Measurements from ENCODE around the gene SH3BGRL3.
"Not testable (repeated sequence)": the region's sequence is repeated elsewhere in the genome, so short reads cannot be mapped to it uniquely, and the experiment has no call there.

The SH3BGRL3 gene

GRCh38 chr1:26321315-26322041 is 41.6 kb downstream of the SH3BGRL3 start:
- Histone ChIP-seq H3K36me3 (ENCODE audit: control insufficient read depth, insufficient read depth, low read length) (peaks cover 21% of the 10 kb centered on the region), H3K27me3 (replicated peaks; ENCODE audit: control insufficient read depth, insufficient read depth, low read length) (no peaks in the 10 kb centered on the region), H3K4me3 (replicated peaks; ENCODE audit: low read depth, low read length) (no peak overlapping the region)
- DNase-seq (ENCODE audit: extremely low read depth, insufficient read length), result peak; percentile 74
- peak; percentile 89 for TF ChIP-seq CTCF (IDR thresholded peaks at IDR 0.05; ENCODE audit: insufficient read depth, low read length, poor library complexity, severe bottlenecking)

- Histone ChIP-seq H3K4me3 (replicated peaks; ENCODE audit: low read depth, low read length) (no peak overlapping the region), H3K27me3 (replicated peaks; ENCODE audit: control insufficient read depth, insufficient read depth, low read length) (no peaks in the 10 kb centered on the region), H3K36me3 (ENCODE audit: control insufficient read depth, insufficient read depth, low read length) (peaks cover 21% of the 10 kb centered on the region)
- no peak for DNase-seq (ENCODE audit: extremely low read depth, insufficient read length)
- TF ChIP-seq CTCF (IDR thresholded peaks at IDR 0.05; ENCODE audit: insufficient read depth, low read length, poor library complexity, severe bottlenecking), result no peak
These were observed 42.1 kb downstream of the SH3BGRL3 start for GRCh38 chr1:26322042-26322331.

GRCh38 chr1:26323382-26323781 is 43.5 kb downstream of the SH3BGRL3 start:
- Histone ChIP-seq H3K27me3 (replicated peaks; ENCODE audit: control insufficient read depth, insufficient read depth, low read length) (no peaks in the 10 kb centered on the region), H3K36me3 (ENCODE audit: control insufficient read depth, insufficient read depth, low read length) (peaks cover 21% of the 10 kb centered on the region), H3K4me3 (replicated peaks; ENCODE audit: low read depth, low read length) (no peak overlapping the region)
- no peak for DNase-seq (ENCODE audit: extremely low read depth, insufficient read length)
- TF ChIP-seq CTCF (IDR thresholded peaks at IDR 0.05; ENCODE audit: insufficient read depth, low read length, poor library complexity, severe bottlenecking), result no peak

GRCh38 chr1:26324550-26324949 is 44.7 kb downstream of the SH3BGRL3 start:
- DNase-seq (ENCODE audit: extremely low read depth, insufficient read length), result no peak
- Histone ChIP-seq H3K27me3 (replicated peaks; ENCODE audit: control insufficient read depth, insufficient read depth, low read length) (no peaks in the 10 kb centered on the region), H3K36me3 (ENCODE audit: control insufficient read depth, insufficient read depth, low read length) (peaks cover 21% of the 10 kb centered on the region), H3K4me3 (replicated peaks; ENCODE audit: low read depth, low read length) (no peak overlapping the region)
- TF ChIP-seq CTCF (IDR thresholded peaks at IDR 0.05; ENCODE audit: insufficient read depth, low read length, poor library complexity, severe bottlenecking), result no peak

- Histone ChIP-seq H3K4me3 (replicated peaks; ENCODE audit: low read depth, low read length) (no peak overlapping the region), H3K27me3 (replicated peaks; ENCODE audit: control insufficient read depth, insufficient read depth, low read length) (no peaks in the 10 kb centered on the region), H3K36me3 (ENCODE audit: control insufficient read depth, insufficient read depth, low read length) (peaks cover 5% of the 10 kb centered on the region; the same call in 1 of the 2 replicates)
- no peak for DNase-seq (ENCODE audit: extremely low read depth, insufficient read length)
- TF ChIP-seq CTCF (IDR thresholded peaks at IDR 0.05; ENCODE audit: insufficient read depth, low read length, poor library complexity, severe bottlenecking), result no peak
These were observed 48.1 kb downstream of the SH3BGRL3 start for GRCh38 chr1:26327956-26328362.

- no peak for DNase-seq (ENCODE audit: extremely low read depth, insufficient read length)
- no peak for TF ChIP-seq CTCF (IDR thresholded peaks at IDR 0.05; ENCODE audit: insufficient read depth, low read length, poor library complexity, severe bottlenecking)
These were observed 48.7 kb downstream of the SH3BGRL3 start for GRCh38 chr1:26328597-26328996.

GRCh38 chr1:26329380-26329779 is 49.5 kb downstream of the SH3BGRL3 start:
- not testable (repeated sequence) for H3K36me3 ChIP-seq (ENCODE audit: control insufficient read depth, insufficient read depth, low read length); H3K27me3 ChIP-seq (replicated peaks; ENCODE audit: control insufficient read depth, insufficient read depth, low read length); DNase-seq (ENCODE audit: extremely low read depth, insufficient read length); H3K4me3 ChIP-seq (replicated peaks; ENCODE audit: low read depth, low read length)

More at GRCh38 chr1:26328597-26328996, 48.7 kb downstream of the SH3BGRL3 start:
- no peaks in the 10 kb centered on the region for H3K27me3 ChIP-seq (replicated peaks; ENCODE audit: control insufficient read depth, insufficient read depth, low read length)
- H3K36me3 ChIP-seq (ENCODE audit: control insufficient read depth, insufficient read depth, low read length), result peaks cover 5% of the 10 kb centered on the region; the same call in 1 of the 2 replicates
- H3K4me3 ChIP-seq (replicated peaks; ENCODE audit: low read depth, low read length), result no peak overlapping the region

Data from GM06990 (cell line).